HEK293T (cell line): ENCODE results near the gene AGPAT4.

Source experiments
- CTBP1 ChIP-seq: fragments of 450-650 bp; IDR thresholded peaks from 2 replicates; pipeline ENCODE4 v1.6.1; 2016; ENCODE audit warnings: borderline replicate concordance
- ELF4 ChIP-seq: fragments of 450-650 bp; IDR thresholded peaks from 2 replicates; pipeline ENCODE4 v1.6.1; 2017; ENCODE audit warnings: antibody characterized with exemption
- FOXK2 ChIP-seq: fragments of 450-650 bp; IDR thresholded peaks from 2 replicates; pipeline ENCODE4 v1.6.1; 2016; ENCODE audit warnings: mild to moderate bottlenecking
- FOXM1 ChIP-seq: fragments of 450-650 bp; IDR thresholded peaks from 2 replicates; pipeline ENCODE4 v1.6.1; 2017; ENCODE audit warnings: mild to moderate bottlenecking, borderline replicate concordance
- HDGF ChIP-seq: fragments of 450-650 bp; IDR thresholded peaks from 2 replicates; pipeline ENCODE4 v1.6.1; 2017; ENCODE audit warnings: antibody characterized with exemption, borderline replicate concordance
- SP1 ChIP-seq: fragments of 450-650 bp; IDR thresholded peaks from 2 replicates; pipeline ENCODE4 v1.6.1; 2017

GRCh38 chr6:161130967-161131766, 142.7 kb downstream of the AGPAT4 start:
- no peak for TF ChIP-seq CTBP1
- TF ChIP-seq ELF4, result no peak
- no peak for TF ChIP-seq HDGF
- no peak for TF ChIP-seq SP1
- TF ChIP-seq FOXM1, result no peak
- no peak for TF ChIP-seq FOXK2
